HG02870 (cell line): ENCODE results near the gene TRIM51.
"Not testable (repeated sequence)": the region's sequence is repeated elsewhere in the genome, so short reads cannot be mapped to it uniquely, and the experiment has no call there.

Experiments
- ATAC-seq: cut with Tn5 transposase; IDR thresholded peaks from one replicate; pipeline ENCODE4 v1.9.1; 2021; ENCODE audit warnings: mild to moderate bottlenecking, moderate library complexity; ENCODE audit not compliant: unreplicated experiment

TRIM51 gene

GRCh38 chr11:55882997-55883396 is at the start of gene TRIM51:
Gene TRIM51, plus strand, starts transcription at chr11:55883297. Its CDS starts 2,132 bp downstream, at chr11:55885429.
- not testable (repeated sequence) for ATAC-seq

- ATAC-seq, result no peak
Measured at GRCh38 chr11:55838452-55838851, 44.6 kb upstream of the TRIM51 start, which contains the start of gene OR5D16. Gene OR5D16, plus strand, starts transcription at chr11:55838752. Its CDS starts 0 bp downstream, at chr11:55838752.

GRCh38 chr11:55847453-55847852 is 35.6 kb upstream of the TRIM51 start:
- no peak for ATAC-seq

- ATAC-seq, result no peak
Measured at GRCh38 chr11:55849037-55849436, 34.1 kb upstream of the TRIM51 start.

- no peak for ATAC-seq
Measured at GRCh38 chr11:55852141-55852540, 31.0 kb upstream of the TRIM51 start.

- no peak for ATAC-seq
Measured at GRCh38 chr11:55854704-55855103, 28.4 kb upstream of the TRIM51 start.

GRCh38 chr11:55867354-55867753 is 15.7 kb upstream of the TRIM51 start:
- not testable (repeated sequence) for ATAC-seq

GRCh38 chr11:55872731-55873130 is 10.4 kb upstream of the TRIM51 start:
- not testable (repeated sequence) for ATAC-seq

GRCh38 chr11:55873146-55873545 is 10.0 kb upstream of the TRIM51 start:
- ATAC-seq, result not testable (repeated sequence)

GRCh38 chr11:55884995-55885394 is 1.9 kb downstream of the TRIM51 start:
- not testable (repeated sequence) for ATAC-seq

- ATAC-seq, result not testable (repeated sequence)
Measured at GRCh38 chr11:55885481-55885880, 2.4 kb downstream of the TRIM51 start.

- ATAC-seq, result no peak
Measured at GRCh38 chr11:55895216-55895615, 12.1 kb downstream of the TRIM51 start.

- ATAC-seq, result no peak
Measured at GRCh38 chr11:55902308-55902707, 19.2 kb downstream of the TRIM51 start.

- ATAC-seq, result no peak
Measured at GRCh38 chr11:55914482-55914881, 31.4 kb downstream of the TRIM51 start, which contains the start of gene OR5W2. Gene OR5W2, minus strand, starts transcription at chr11:55914582. Its CDS starts 0 bp downstream, at chr11:55914582.

GRCh38 chr11:55920537-55920936 is 37.4 kb downstream of the TRIM51 start:
- no peak for ATAC-seq

- no peak for ATAC-seq
Measured at GRCh38 chr11:55936300-55936699, 53.2 kb downstream of the TRIM51 start, which contains the start of gene OR5I1. Gene OR5I1, minus strand, starts transcription at chr11:55936400. Its CDS starts 0 bp downstream, at chr11:55936400.
